K562 (cell line): ENCODE measurements around the gene ENDOD1. TPM values are rescaled to one million over a fixed set of nuclear protein-coding genes. Genes with fewer than 3 reads are reported as not detected.
A peak's percentile ranks its signal among the peaks of the same experiment; 100 is the strongest.

ENCODE experiments used
- ATF1 ChIP-seq, 2 experiments: fragments of 450-650 bp in 1 of 2; IDR thresholded peaks; 2 replicates each; pipeline ENCODE4 v1.6.1; 2016; ENCODE audit warnings: missing compliant biosample characterization in 1 of 2, missing genetic modification characterization in 1 of 2
- ATF4 ChIP-seq: fragments of 450-650 bp; formaldehyde crosslinking; IDR thresholded peaks from 2 replicates; pipeline ENCODE4 v1.4.0; 2022; ENCODE audit warnings: mild to moderate bottlenecking, moderate library complexity
- CBX2 ChIP-seq: fragments of 200-600 bp; sonication (generic); IDR thresholded peaks from one replicate; pipeline ENCODE4 v1.6.1; 2012; ENCODE audit warnings: mild to moderate bottlenecking, low read length, inconsistent platforms; ENCODE audit not compliant: insufficient read depth, poor library complexity, severe bottlenecking
- CEBPB ChIP-seq: fragments of 450-650 bp; IDR thresholded peaks from 2 replicates; pipeline ENCODE4 v1.6.1; 2016; ENCODE audit warnings: missing genetic modification characterization, missing compliant biosample characterization
- CHCHD3 ChIP-seq: fragments of 250-450 bp; sonication (Bioruptor Pico); IDR thresholded peaks from 2 replicates; pipeline ENCODE4 v2.1.2; 2022; ENCODE audit warnings: mild to moderate bottlenecking
- ERF ChIP-seq: fragments of 450-650 bp; formaldehyde crosslinking; IDR thresholded peaks from 2 replicates; pipeline ENCODE4 v1.4.0; 2020; ENCODE audit warnings: mild to moderate bottlenecking, mixed read lengths
- HIVEP1 ChIP-seq: fragments of 250-450 bp; sonication (Bioruptor Pico); IDR thresholded peaks from 2 replicates; pipeline ENCODE4 v1.4.0; 2020; ENCODE audit warnings: mild to moderate bottlenecking
- HMGN3 ChIP-seq: IDR thresholded peaks from 2 replicates; pipeline ENCODE4 v1.6.1; 2011; ENCODE audit warnings: borderline replicate concordance, low read depth, mild to moderate bottlenecking, mixed read lengths, low read length; ENCODE audit not compliant: insufficient read length; ENCODE audit errors: extremely low read depth
- IFI16 ChIP-seq: fragments of 250-450 bp; sonication (Bioruptor Pico); IDR thresholded peaks from 2 replicates; pipeline ENCODE4 v2.1.2; 2022; ENCODE audit warnings: mild to moderate bottlenecking, inconsistent platforms
- IRF2 ChIP-seq: sonication (generic); formaldehyde crosslinking; IDR thresholded peaks from 2 replicates; pipeline ENCODE4 v1.8.1; 2022; ENCODE audit warnings: mild to moderate bottlenecking, missing genetic modification reagents
- MEF2A ChIP-seq: IDR thresholded peaks from 2 replicates; pipeline ENCODE4 v1.6.1; 2011; ENCODE audit warnings: low read depth, mild to moderate bottlenecking, low read length, moderate library complexity; ENCODE audit not compliant: control insufficient read depth
- MEIS2 ChIP-seq: fragments of 450-650 bp; IDR thresholded peaks from 2 replicates; pipeline ENCODE4 v1.6.1; 2014; ENCODE audit warnings: mild to moderate bottlenecking; ENCODE audit not compliant: partially characterized antibody
- MYNN ChIP-seq, 2 experiments: sonication (generic); formaldehyde crosslinking in 1 of 2; IDR thresholded peaks; 2 replicates each; pipeline versions ENCODE4 v1.5.0 to v1.6.1; 2016 to 2020; ENCODE audit warnings: antibody characterized with exemption in 1 of 2, missing genetic modification reagents in 1 of 2
- PKNOX1 ChIP-seq: fragments of 450-650 bp; IDR thresholded peaks from 2 replicates; pipeline ENCODE4 v1.6.1; 2016
- POLR3G ChIP-seq: IDR thresholded peaks from 2 replicates; pipeline ENCODE4 v1.6.1; 2011; ENCODE audit not compliant: insufficient read length, insufficient replicate concordance; ENCODE audit errors: extremely low read depth
- RBM22 ChIP-seq: fragments of 200-400 bp; formaldehyde crosslinking; IDR thresholded peaks from 2 replicates; pipeline ENCODE4 v1.6.1; 2018; ENCODE audit warnings: low read length, low read depth; ENCODE audit not compliant: poor library complexity, severe bottlenecking
- RUNX1 ChIP-seq: sonication (generic); IDR thresholded peaks from 2 replicates; pipeline ENCODE4 v1.6.1; 2016; ENCODE audit warnings: antibody characterized with exemption, low read depth
- SFPQ ChIP-seq: fragments of 200-400 bp; formaldehyde crosslinking; IDR thresholded peaks from 2 replicates; pipeline ENCODE4 v1.6.1; 2017; ENCODE audit warnings: mild to moderate bottlenecking, low read depth, low read length, moderate library complexity
- USF2 ChIP-seq: sonication (generic); formaldehyde crosslinking; IDR thresholded peaks from 2 replicates; pipeline ENCODE4 v1.5.0; 2020; ENCODE audit warnings: missing genetic modification reagents
- ZBTB5 ChIP-seq: fragments of 450-650 bp; IDR thresholded peaks from 2 replicates; pipeline ENCODE4 v1.6.1; 2017; ENCODE audit warnings: antibody characterized with exemption
- ZNF146 ChIP-seq: IDR thresholded peaks from one replicate; pipeline ENCODE4 v1.6.1; 2018; ENCODE audit warnings: missing compliant biosample characterization; ENCODE audit not compliant: unreplicated experiment
- ZNF551 ChIP-seq: fragments of 250-450 bp; sonication (Bioruptor Pico); IDR thresholded peaks from 2 replicates; pipeline ENCODE4 v1.5.0; 2021; ENCODE audit warnings: mild to moderate bottlenecking, moderate library complexity
- polyA plus RNA-seq, 8 experiments: library from polyadenylated mRNA; depleted of rRNA in 4 of 8; stranded (reverse) in 5 of 8; unstranded in 3 of 8; fragments of >200 nt; fragmentation: Nextera tagmentation in 2 of 8; fragmentation: Illumina TruSeq in 1 of 8; extraction: Ambion mirVana in 2 of 8; extraction: Trizol in 1 of 8; gene quantifications; 2 replicates each; pipeline versions ENCODE4 v1.2.1 to v1.2.3, GENCODE V29; 2011 to 2014; ENCODE audit warnings: inconsistent platforms in 1 of 8, missing spikeins in 1 of 8
- total RNA-seq, 7 experiments: library from RNA; depleted of rRNA in 6 of 7; stranded (reverse); fragments of >200 nt in 6 of 7; fragmentation: Illumina TruSeq in 2 of 7; extraction: Trizol in 2 of 7; gene quantifications; 2 replicates each; pipeline versions ENCODE4 v1.2.1 to v1.2.3, GENCODE V29; 2011 to 2021; ENCODE audit warnings: low replicate concordance in 1 of 7

Gene ENDOD1
- total and polyA plus RNA-seq, 9 of the 15 experiments (the other 6 are each of a cell fraction or from before 2014, with no cell fraction given) = 4.2 to 11.8 (median 9.3) TPM

- TF ChIP-seq SFPQ = no peak
- TF ChIP-seq ATF4 (CRISPR knock-in tag) = no peak
- no peak for TF ChIP-seq ZNF146 (CRISPR knock-in tag)
- no peak for TF ChIP-seq CEBPB (tag)
- no peak for TF ChIP-seq MEF2A
- TF ChIP-seq IFI16 (CRISPR knock-in tag) = 0 out of 2 replicates have a peak, but pooled peaks have one; percentile 26
- no peak for TF ChIP-seq ERF (CRISPR knock-in tag)
- TF ChIP-seq IRF2 (CRISPR knock-in tag) = no peak
- no peak for TF ChIP-seq CBX2
- no peak for TF ChIP-seq CHCHD3
- no peak for TF ChIP-seq POLR3G
- no peak for TF ChIP-seq HMGN3
- peak; percentile 82 for TF ChIP-seq PKNOX1
- TF ChIP-seq RUNX1 = no peak
- no peak for TF ChIP-seq ZNF551
- TF ChIP-seq HIVEP1 (CRISPR knock-in tag) = 0 out of 2 replicates have a peak, but pooled peaks have one; percentile 69
- TF ChIP-seq ATF1 (CRISPR knock-in tag; IDR thresholded peaks at IDR 0.05) = no peak
- TF ChIP-seq ATF1 (tag; IDR thresholded peaks at IDR 0.05) = peak; percentile 31; the same call in 1 of the 2 replicates
- TF ChIP-seq MYNN (IDR thresholded peaks at IDR 0.05) = 0 out of 2 replicates have a peak, but pooled peaks have one; percentile 24
- no peak for TF ChIP-seq MYNN (CRISPR knock-in tag; IDR thresholded peaks at IDR 0.05)
- no peak for TF ChIP-seq USF2
- no peak for TF ChIP-seq ZBTB5
- TF ChIP-seq MEIS2 = peak; percentile 80
- no peak for TF ChIP-seq RBM22
Observed at GRCh38 chr11:95100191-95100648, 10.6 kb downstream of the ENDOD1 start (continued).
